Activated CD8-positive, alpha-beta memory T cell treated with anti-CD3 and anti-CD28 coated beads, Interleukin-2, amount 50 U/mL, for 4 hours (primary cell): ENCODE data around the gene TACC3.
"Not testable (repeated sequence)": the region's sequence is repeated elsewhere in the genome, so short reads cannot be mapped to it uniquely, and the experiment has no call there.

Source experiments
- DNase-seq: peaks from one replicate; pipeline ENCODE4 v3.0.0-alpha.2; 2020

Gene TACC3

GRCh38 chr4:1721003-1721665, at the start of gene TACC3, which contains the start of gene TMEM129:
TSS of gene TACC3 (plus strand) at chr4:1721521. CDS start at chr4:1723422, 1,901 bp downstream.
TSS of gene TMEM129 (minus strand) at chr4:1721323. CDS start at chr4:1720837, 486 bp downstream.
- DNase-seq, result peak; percentile 93

GRCh38 chr4:1673671-1674070, 47.6 kb upstream of the TACC3 start:
- no peak for DNase-seq

GRCh38 chr4:1674682-1675081, 46.6 kb upstream of the TACC3 start:
- no peak for DNase-seq

- no peak for DNase-seq
These were observed 46.1 kb upstream of the TACC3 start for GRCh38 chr4:1675136-1675801.

GRCh38 chr4:1675802-1676137, 45.6 kb upstream of the TACC3 start:
- no peak for DNase-seq

- DNase-seq, result no peak
These were observed 44.5 kb upstream of the TACC3 start for GRCh38 chr4:1676605-1677525.

- no peak for DNase-seq
These were observed 43.1 kb upstream of the TACC3 start for GRCh38 chr4:1678244-1678643.

GRCh38 chr4:1682860-1683259, 38.5 kb upstream of the TACC3 start:
- no peak for DNase-seq

GRCh38 chr4:1683261-1683735, 38.0 kb upstream of the TACC3 start:
- no peak for DNase-seq

GRCh38 chr4:1683736-1684505, 37.4 kb upstream of the TACC3 start, which contains the start of gene FAM53A:
TSS of gene FAM53A (minus strand) at chr4:1684313. CDS start at chr4:1668741, 15,572 bp downstream.
- DNase-seq, result peak; percentile 41

- peak; percentile 96 for DNase-seq
These were observed 36.7 kb upstream of the TACC3 start for GRCh38 chr4:1684506-1685234.

GRCh38 chr4:1685235-1686150, 35.8 kb upstream of the TACC3 start:
- DNase-seq, result no peak

GRCh38 chr4:1686440-1687036, 34.8 kb upstream of the TACC3 start:
- no peak for DNase-seq

GRCh38 chr4:1690698-1691097, 30.6 kb upstream of the TACC3 start:
- no peak for DNase-seq

- DNase-seq, result no peak
These were observed 29.5 kb upstream of the TACC3 start for GRCh38 chr4:1691737-1692373.

GRCh38 chr4:1693131-1693896, 28.0 kb upstream of the TACC3 start:
- DNase-seq, result peak; percentile 78

GRCh38 chr4:1695913-1696312, 25.4 kb upstream of the TACC3 start:
- DNase-seq, result no peak

GRCh38 chr4:1701671-1702070, 19.6 kb upstream of the TACC3 start:
- DNase-seq, result not testable (repeated sequence)

- no peak for DNase-seq
These were observed 17.5 kb upstream of the TACC3 start for GRCh38 chr4:1703867-1704266.
